NB4 (cell line): ENCODE measurements around the gene PRSS8.

Experiments
- CTCF ChIP-seq: IDR thresholded peaks from one replicate; pipeline ENCODE4 v1.5.1; 2012; ENCODE audit warnings: low read depth, low read length
- POLR2A ChIP-seq: IDR thresholded peaks from 2 replicates; pipeline ENCODE4 v1.6.1; 2011; ENCODE audit warnings: mild to moderate bottlenecking; ENCODE audit not compliant: insufficient read length; ENCODE audit errors: extremely low read depth

DNA sequence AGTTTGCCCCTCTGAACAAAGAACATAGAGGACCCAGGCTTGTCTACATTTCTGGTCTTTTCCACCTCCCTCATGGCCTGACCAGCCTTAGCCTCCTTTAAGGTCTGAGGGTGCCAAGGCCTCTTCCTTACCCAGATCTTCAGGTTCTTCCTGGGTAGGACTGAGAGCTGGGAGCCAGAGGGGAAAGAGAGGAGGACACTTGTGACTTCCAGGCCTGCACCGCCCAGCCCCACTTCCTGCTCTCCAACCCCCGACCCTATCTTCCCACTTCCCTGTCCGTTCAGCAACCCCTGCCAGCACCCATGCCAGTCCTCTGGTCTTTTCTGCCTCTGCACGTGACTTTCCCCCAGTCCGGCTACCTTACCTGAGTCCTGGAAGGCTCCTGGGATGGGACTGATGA lies 13.8 kb upstream of the PRSS8 start:
- TF ChIP-seq POLR2A: no peak
- no peak for TF ChIP-seq CTCF
